B cell (primary cell): ENCODE results near the gene BARHL1. TPM values are rescaled to one million over a fixed set of nuclear protein-coding genes. Genes with fewer than 3 reads are reported as not detected.

Experiments used
- ATAC-seq: fragments of 200-7000 bp; cut with Tn5 transposase; one replicate; pipeline ENCODE4 v1.10.0; 2021; ENCODE audit warnings: low read depth, mild to moderate bottlenecking, moderate number of reproducible peaks, moderate library complexity
- CTCF ChIA-PET: fragments of 350-600 bp; sonication (Branson Sonifier 250); formaldehyde crosslinking; loops from one replicate; lab custom pipeline; 2021; ENCODE audit warnings: antibody characterized with exemption, inconsistent platforms; lab: Charles Lee
- POLR2A ChIA-PET: fragments of 350-600 bp; sonication (Branson Sonifier 250); formaldehyde crosslinking; loops from one replicate; lab custom pipeline; 2021; ENCODE audit warnings: antibody characterized with exemption; lab: Charles Lee
- DNase-seq: peaks from one replicate; pipeline ENCODE4 v3.0.0; 2013
- H2AFZ ChIP-seq: 2 replicates; pipeline ENCODE4 v1.6.1; 2012; ENCODE audit warnings: mild to moderate bottlenecking, low read depth, low read length; ENCODE audit not compliant: insufficient read depth, poor library complexity, severe bottlenecking
- H3K27ac ChIP-seq, 2 donors: 1 replicate in 1 of 2; 2 replicates in 1 of 2; pipeline ENCODE4 v1.5.1; 2012 to 2013; ENCODE audit warnings: low read length in 2 of 2, mild to moderate bottlenecking in 2 of 2, moderate library complexity in 1 of 2
- H3K27me3 ChIP-seq, 4 experiments: fragments of 200-600 bp in 1 of 4; sonication (generic) in 1 of 4; replicated peaks in 1 of 4; 1 replicate in 2 of 4; 2 replicates in 2 of 4; pipeline versions ENCODE4 v1.6.1 to v1.7.0; 2013 to 2016; ENCODE audit warnings: low read length in 3 of 4, mild to moderate bottlenecking in 2 of 4, mixed read lengths in 1 of 4, moderate library complexity in 1 of 4; ENCODE audit not compliant: insufficient read depth in 4 of 4, control insufficient read depth in 3 of 4; ENCODE audit errors: control extremely low read depth in 1 of 4
- H3K36me3 ChIP-seq, 2 experiments: replicated peaks in 1 of 2; 1 replicate in 1 of 2; 2 replicates in 1 of 2; pipeline versions ENCODE4 v1.6.1 to v1.7.1; 2013; ENCODE audit warnings: low read length in 1 of 2; ENCODE audit not compliant: insufficient read depth in 2 of 2, control insufficient read depth in 1 of 2; ENCODE audit errors: control extremely low read depth in 1 of 2, extremely low read depth in 1 of 2
- H3K4me1 ChIP-seq, 2 donors: fragments of 200-600 bp in 1 of 2; sonication (generic) in 1 of 2; 1 replicate in 1 of 2; 2 replicates in 1 of 2; pipeline versions ENCODE4 v1.5.1 to v1.6.1; 2013 to 2017; ENCODE audit warnings: low read length in 2 of 2; ENCODE audit not compliant: control insufficient read depth in 2 of 2, insufficient read depth in 2 of 2
- H3K4me2 ChIP-seq: replicated peaks from 2 replicates; pipeline ENCODE3; 2012; ENCODE audit warnings: mild to moderate bottlenecking, low read depth, low read length; ENCODE audit not compliant: poor library complexity, severe bottlenecking
- H3K4me3 ChIP-seq, 5 experiments: fragments of 200-600 bp in 1 of 5; sonication (generic) in 1 of 5; 1 replicate in 3 of 5; 2 replicates in 2 of 5; pipeline versions ENCODE4 v1.5.1 to v1.7.0; 2011 to 2016; ENCODE audit warnings: low read length in 4 of 5, mild to moderate bottlenecking in 4 of 5, low read depth in 2 of 5, control low read depth in 1 of 5, moderate library complexity in 1 of 5; ENCODE audit not compliant: insufficient read depth in 1 of 5; ENCODE audit errors: control extremely low read depth in 1 of 5, extremely low read depth in 1 of 5
- H3K79me2 ChIP-seq: fragments of 200-600 bp; sonication (generic); one replicate; pipeline ENCODE4 v1.6.0; 2016; ENCODE audit warnings: low read length; ENCODE audit not compliant: control insufficient read depth, insufficient read depth
- H3K9ac ChIP-seq: fragments of 200-600 bp; sonication (generic); 2 replicates; pipeline ENCODE4 v1.6.1; 2017; ENCODE audit warnings: mild to moderate bottlenecking, low read length, moderate library complexity
- H3K9me3 ChIP-seq, 3 donors: one replicate each; pipeline versions ENCODE4 v1.6.1 to v1.7.1; 2013; ENCODE audit warnings: low read length in 2 of 3; ENCODE audit not compliant: control insufficient read depth in 2 of 3, insufficient read depth in 1 of 3; ENCODE audit errors: control extremely low read depth in 1 of 3
- H4K20me1 ChIP-seq: 2 replicates; pipeline ENCODE4 v1.6.0; 2012; ENCODE audit warnings: mild to moderate bottlenecking, low read length; ENCODE audit not compliant: insufficient read depth, control insufficient read depth, poor library complexity, severe bottlenecking
- H3K27ac Mint-ChIP-seq: one replicate; pipeline ENCODE4 v1.8.0; 2021; ENCODE audit warnings: mixed read lengths
- H3K27me3 Mint-ChIP-seq: one replicate; pipeline ENCODE4 v1.8.0; 2021; ENCODE audit warnings: mixed read lengths
- H3K4me1 Mint-ChIP-seq: one replicate; pipeline ENCODE4 v1.8.0; 2021; ENCODE audit warnings: mixed read lengths
- H3K4me3 Mint-ChIP-seq: one replicate; pipeline ENCODE4 v1.8.0; 2021; ENCODE audit warnings: mixed read lengths
- H3K9me3 Mint-ChIP-seq: one replicate; pipeline ENCODE4 v1.8.0; 2022; ENCODE audit warnings: mixed read lengths; ENCODE audit not compliant: insufficient read depth
- CTCF ChIP-seq: fragments of 200-600 bp; IDR thresholded peaks from one replicate; pipeline ENCODE4 v1.8.0; 2022; ENCODE audit warnings: antibody characterized with exemption, mild to moderate bottlenecking
- EZH2 ChIP-seq: IDR thresholded peaks from 2 replicates; pipeline ENCODE4 v1.6.1; 2012; ENCODE audit warnings: borderline replicate concordance, low read depth, mild to moderate bottlenecking, moderate library complexity, low read length; ENCODE audit not compliant: insufficient read depth, poor library complexity, severe bottlenecking
- WGBS: methylation state at CpG from one replicate; pipeline ENCODE4 v1.1.5; 2013; ENCODE audit warnings: missing lambda C conversion rate; ENCODE audit not compliant: insufficient coverage; 5-methylcytosine and 5-hydroxymethylcytosine counted together
- intact Hi-C: fragments of 100-400 bp; cut with micrococcal nuclease; formaldehyde crosslinking; loops from one replicate; pipeline ENCODE4 v1.10.0; 2022
- polyA plus RNA-seq: library from polyadenylated mRNA; depleted of rRNA; stranded (reverse); fragments of >200 nt; gene quantifications from 2 replicates; pipeline ENCODE4 v1.2.3, GENCODE V29; 2012
- total RNA-seq, 2 donors: library from RNA; stranded (reverse); fragments of 120-200 nt in 1 of 2; gene quantifications; 1 replicate in 1 of 2; 2 replicates in 1 of 2; pipeline versions ENCODE4 v1.2.3 to v1.2.4, GENCODE V29; 2013 to 2022

BARHL1 gene
- total and polyA plus RNA-seq, 2 donors (not counting 1 experiment from before 2014, with no cell fraction given), result not detected

- peaks cover 23% of the 10 kb centered on the region for H3K4me1 Mint-ChIP-seq
- Histone ChIP-seq H3K4me1 (peaks cover 27 to 35% of the 10 kb centered on the region in 2 donors), H3K27me3 (peaks cover 0 to 76% (median 51%) of the 10 kb centered on the region in 4 experiments), H3K36me3 (peaks cover 0 to 2% of the 10 kb centered on the region in 2 experiments), H4K20me1 (peaks cover 8% of the 10 kb centered on the region), H2AFZ (no peak overlapping the region), H3K4me3 (no peak overlapping the region), H3K9me3 (peaks cover 0 to 45% (median 0%) of the 10 kb centered on the region in 3 donors), H3K9ac (no peak overlapping the region), H3K4me2 (no peak overlapping the region), H3K27ac (no peak overlapping the region), H3K79me2 (no peaks in the 10 kb centered on the region)
- ChIA-PET POLR2A (no interaction called here), CTCF (no interaction called here)
- no peak for ATAC-seq
- no peak overlapping the region for H3K27ac Mint-ChIP-seq
- H3K9me3 Mint-ChIP-seq, result no peaks in the 10 kb centered on the region
- H3K4me3 Mint-ChIP-seq, result no peak overlapping the region
- H3K27me3 Mint-ChIP-seq, result peaks cover 49% of the 10 kb centered on the region
- intact Hi-C loops, result no loop called here
- no peak for TF ChIP-seq EZH2
- TF ChIP-seq CTCF, result no peak
- 6% methylated on average over 79 of the region's 83 CpGs for WGBS
- DNase-seq, result peak; percentile 30
Observed at GRCh38 chr9:132589148-132590036, 7.0 kb downstream of the BARHL1 start.

- peaks cover 8% of the 10 kb centered on the region for H4K20me1 ChIP-seq
- H3K79me2 ChIP-seq, result no peaks in the 10 kb centered on the region
- intact Hi-C loops, result no loop called here
- H3K27ac Mint-ChIP-seq, result no peak overlapping the region
- H3K4me3 Mint-ChIP-seq, result no peak overlapping the region
- H3K4me3 ChIP-seq, result no peak overlapping the region
- ChIA-PET CTCF (no interaction called here), POLR2A (no interaction called here)
- H3K27me3 ChIP-seq, result peaks cover 0 to 70% (median 47%) of the 10 kb centered on the region in 4 experiments
- peaks cover 23% of the 10 kb centered on the region for H3K4me1 Mint-ChIP-seq
- H3K4me1 ChIP-seq, result peaks cover 27 to 35% of the 10 kb centered on the region in 2 donors
- H3K9me3 ChIP-seq, result peaks cover 0 to 39% (median 0%) of the 10 kb centered on the region in 3 donors
- H3K27ac ChIP-seq, result no peak overlapping the region
- 11% methylated on average over 12 of the region's 17 CpGs for WGBS
- no peaks in the 10 kb centered on the region for H3K9me3 Mint-ChIP-seq
- H3K27me3 Mint-ChIP-seq, result peaks cover 49% of the 10 kb centered on the region
- no peak for ATAC-seq
- H3K4me2 ChIP-seq, result no peak overlapping the region
- TF ChIP-seq EZH2 (no peak), CTCF (no peak)
- H3K36me3 ChIP-seq, result peaks cover 0 to 8% of the 10 kb centered on the region in 2 experiments
- no peak overlapping the region for H2AFZ ChIP-seq
- no peak overlapping the region for H3K9ac ChIP-seq
- no peak for DNase-seq
Observed at GRCh38 chr9:132590037-132590317, 7.6 kb downstream of the BARHL1 start.
